GM21390 (cell line): ENCODE measurements around the gene NAGLU.

Experiments
- ATAC-seq: cut with Tn5 transposase; IDR thresholded peaks from one replicate; pipeline ENCODE4 v1.9.1; 2021; ENCODE audit not compliant: unreplicated experiment

NAGLU gene

DNA sequence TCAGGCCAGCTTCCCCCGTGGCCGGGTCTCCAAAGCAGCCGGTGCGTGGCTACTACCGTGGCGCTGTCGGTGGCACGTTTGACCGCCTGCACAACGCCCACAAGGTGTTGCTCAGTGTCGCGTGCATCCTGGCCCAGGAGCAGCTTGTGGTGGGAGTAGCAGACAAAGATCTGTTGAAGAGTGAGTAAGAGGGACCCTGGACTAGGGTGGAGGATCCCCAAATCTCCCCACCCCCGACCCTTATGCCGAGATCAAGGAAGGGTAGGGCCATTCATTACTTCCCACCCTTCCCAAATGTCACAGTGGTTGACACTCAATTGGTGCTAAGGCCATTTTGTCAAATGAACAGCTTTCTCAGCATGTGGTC lies 27.1 kb downstream of the NAGLU start:
- no peak for ATAC-seq

DNA sequence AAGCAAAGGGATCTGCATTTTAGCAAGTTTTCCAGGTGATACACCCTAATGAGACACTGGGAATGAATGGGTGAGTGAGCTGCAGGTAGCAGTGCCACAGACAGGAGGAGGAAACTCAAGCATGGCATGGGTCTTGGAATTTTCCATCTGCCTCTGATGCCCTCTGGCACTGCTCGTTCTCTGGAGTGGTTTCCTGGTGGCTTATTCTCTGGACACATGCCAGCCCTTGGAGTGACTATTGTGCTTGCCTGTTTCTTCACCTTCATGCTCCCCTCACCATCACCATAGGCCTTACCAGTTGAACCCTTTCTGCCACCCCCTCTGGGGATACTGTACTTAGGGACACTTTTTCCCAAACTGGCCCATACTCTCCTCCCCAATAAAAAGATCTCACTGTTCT lies 27.5 kb downstream of the NAGLU start:
- ATAC-seq, result no peak

DNA sequence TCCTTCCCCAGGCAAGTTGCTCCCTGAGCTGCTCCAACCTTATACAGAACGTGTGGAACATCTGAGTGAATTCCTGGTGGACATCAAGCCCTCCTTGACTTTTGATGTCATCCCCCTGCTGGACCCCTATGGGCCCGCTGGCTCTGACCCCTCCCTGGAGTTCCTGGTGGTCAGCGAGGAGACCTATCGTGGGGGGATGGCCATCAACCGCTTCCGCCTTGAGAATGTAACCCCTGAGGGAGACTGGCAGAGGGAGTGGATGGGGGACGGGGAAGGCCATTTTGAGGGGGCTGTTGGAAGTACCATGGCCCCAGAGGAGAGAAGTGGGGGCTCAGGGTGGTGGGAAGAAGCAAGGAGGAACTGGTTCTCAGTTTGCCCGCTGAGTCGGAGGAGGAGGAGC lies 27.9 kb downstream of the NAGLU start:
- ATAC-seq, result no peak

DNA sequence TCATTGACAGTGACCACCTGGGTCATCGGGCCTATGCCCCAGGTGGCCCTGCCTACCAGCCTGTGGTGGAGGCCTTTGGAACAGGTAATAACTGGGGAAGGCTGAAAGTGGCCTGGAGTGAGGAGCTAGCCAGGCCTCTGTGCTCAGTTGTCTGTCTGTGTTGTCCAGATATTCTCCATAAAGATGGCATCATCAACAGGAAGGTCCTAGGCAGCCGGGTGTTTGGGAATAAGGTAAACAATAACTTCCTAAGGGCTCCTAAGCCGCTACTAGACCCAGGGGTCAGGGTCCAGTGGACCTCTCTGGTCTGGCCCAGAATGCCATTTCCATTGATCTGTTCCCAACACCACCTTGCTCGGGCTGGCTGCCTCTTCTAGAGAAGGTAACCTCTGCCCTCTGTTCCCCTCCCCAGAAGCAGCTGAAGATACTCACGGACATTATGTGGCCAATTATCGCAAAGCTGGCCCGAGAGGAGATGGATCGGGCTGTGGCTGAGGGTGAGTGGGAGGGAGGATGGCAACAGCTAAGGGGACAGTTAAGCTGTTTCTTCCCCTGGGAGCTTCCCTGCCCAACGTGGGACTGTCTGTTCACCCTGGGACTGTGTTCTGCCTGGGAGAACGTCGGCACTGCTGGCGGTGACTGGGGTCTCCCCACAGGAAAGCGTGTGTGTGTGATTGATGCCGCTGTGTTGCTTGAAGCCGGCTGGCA lies 28.9 kb downstream of the NAGLU start:
- no peak for ATAC-seq

DNA sequence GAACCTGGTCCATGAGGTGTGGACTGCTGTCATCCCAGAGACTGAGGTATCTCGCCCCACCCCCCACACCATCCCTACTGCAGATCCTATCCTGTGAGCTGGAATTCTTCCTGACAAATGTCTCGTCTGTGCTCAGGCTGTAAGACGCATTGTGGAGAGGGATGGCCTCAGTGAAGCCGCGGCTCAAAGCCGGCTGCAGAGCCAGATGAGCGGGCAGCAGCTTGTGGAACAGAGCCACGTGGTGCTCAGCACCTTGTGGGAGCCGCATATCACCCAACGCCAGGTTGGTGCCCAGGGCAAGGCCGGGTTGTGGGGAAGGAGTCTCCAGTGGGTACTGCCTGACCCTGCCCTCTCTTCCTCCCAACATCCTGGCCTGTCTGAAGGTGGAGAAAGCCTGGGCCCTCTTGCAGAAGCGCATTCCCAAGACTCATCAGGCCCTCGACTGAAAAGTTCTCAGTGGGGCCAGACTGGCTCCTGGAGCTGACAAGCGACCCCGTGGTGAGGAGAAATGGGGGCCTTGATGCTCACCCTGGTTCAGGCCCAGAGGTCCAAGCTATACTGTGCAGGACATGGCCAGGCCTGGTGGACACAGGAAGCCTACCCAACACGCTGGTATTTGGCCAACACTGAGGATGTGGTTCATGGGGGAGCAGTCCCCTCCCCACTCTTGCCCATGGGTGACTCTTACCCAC lies 29.6 kb downstream of the NAGLU start:
- ATAC-seq, result no peak

DNA sequence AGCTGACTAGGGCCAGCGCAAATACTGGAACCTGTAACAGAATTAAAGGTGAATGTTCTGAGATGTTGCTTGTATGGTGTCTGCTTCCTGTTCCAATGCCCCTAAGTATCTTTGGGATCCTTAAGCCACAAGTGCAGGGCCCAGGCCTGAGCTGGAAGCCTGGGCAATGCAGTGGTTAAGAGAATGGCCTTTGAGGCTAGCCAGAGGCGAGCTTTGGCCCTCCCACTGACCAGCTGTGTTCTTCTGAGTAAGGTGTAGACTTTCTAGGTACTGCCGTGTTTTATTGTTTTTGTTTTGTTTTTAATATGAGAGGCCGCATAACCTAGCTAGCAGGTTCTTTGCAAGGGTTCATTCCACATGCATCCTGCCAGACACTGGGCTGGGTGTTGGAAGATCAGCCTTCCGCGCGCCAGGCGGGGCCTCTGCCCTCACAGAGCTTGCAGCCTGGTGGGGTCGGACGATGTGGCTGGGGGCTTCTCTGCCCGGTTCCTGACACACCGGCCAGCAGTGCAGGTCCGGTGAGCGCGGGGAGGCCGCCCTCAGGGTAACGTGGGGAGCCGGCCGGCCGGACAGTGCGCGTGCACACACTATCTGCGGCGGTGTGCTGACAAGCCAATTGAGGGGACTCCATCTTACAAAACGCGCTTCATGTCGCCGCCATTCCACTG lies 30.3 kb downstream of the NAGLU start:
- ATAC-seq, result no peak

DNA sequence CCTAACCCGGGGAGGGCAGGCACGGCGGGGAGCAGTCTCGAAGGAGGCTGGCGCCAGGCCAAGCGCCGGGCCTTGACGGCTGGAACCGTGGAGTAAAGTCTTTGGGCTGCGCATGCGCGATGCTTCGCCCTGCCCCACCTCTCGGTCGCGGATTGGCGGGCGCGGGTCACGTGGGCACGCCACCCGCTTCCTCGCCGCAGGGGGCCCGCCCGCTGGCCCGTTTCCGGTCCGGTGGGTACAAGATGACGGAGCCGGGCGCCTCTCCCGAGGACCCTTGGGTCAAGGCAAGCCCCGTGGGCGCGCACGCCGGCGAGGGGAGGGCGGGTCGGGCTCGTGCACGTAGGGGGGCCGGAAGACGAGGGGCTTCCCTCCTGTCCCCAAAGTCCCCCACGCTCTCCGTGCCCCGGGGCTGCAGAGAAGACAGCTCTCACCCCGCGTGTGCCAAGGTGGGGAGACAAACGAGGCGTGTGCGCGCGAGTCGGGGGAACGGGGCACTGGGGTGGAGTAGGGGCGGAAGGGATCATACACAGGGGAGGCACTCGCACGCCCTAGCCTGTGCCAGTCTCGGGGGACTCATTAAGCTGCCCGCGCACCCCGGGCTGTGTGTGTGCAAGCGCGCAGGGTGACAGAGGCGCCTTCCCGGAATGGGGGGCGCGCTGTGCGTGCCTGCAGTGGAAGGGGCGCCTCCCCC lies 31.0 kb downstream of the NAGLU start, which contains the start of gene MLX:
TSS of gene MLX (plus strand) at position 218 of the 691 bp plus-strand sequence. CDS start at position 243, 25 bp downstream.
- ATAC-seq, result no peak

DNA sequence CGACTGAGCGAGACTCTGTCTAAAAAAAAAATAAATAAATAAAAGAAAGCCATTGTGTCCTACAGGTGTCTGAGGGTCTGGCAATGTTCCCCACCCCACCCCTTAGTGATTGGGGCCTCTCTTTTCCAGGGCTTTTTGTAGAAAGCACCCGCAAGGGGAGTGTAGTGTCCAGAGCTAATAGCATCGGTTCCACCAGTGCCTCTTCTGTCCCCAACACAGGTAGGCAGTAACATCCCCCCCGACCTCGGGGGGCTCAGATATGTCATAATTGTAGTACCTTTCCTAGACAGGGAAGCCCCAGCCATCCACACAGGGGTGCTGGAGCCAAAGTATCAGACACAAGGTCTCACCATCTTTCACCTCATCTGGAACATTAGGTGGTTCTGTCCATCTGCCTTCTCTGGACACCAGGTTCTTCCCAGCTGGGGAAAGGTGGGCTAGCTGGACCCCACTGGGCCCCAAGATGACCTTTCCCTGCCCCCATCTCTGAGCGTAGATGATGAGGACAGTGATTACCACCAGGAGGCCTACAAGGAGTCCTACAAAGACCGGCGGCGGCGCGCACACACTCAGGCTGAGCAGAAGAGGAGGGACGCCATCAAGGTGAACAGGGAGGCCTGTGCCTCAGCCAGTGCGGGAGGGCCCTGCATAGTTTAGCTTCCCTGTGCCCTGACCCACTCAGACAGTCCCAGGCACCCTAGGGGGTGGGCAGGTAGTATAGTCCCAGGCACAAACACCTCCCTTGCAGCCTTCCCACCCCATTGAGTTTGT lies 32.5 kb downstream of the NAGLU start:
- ATAC-seq, result no peak

DNA sequence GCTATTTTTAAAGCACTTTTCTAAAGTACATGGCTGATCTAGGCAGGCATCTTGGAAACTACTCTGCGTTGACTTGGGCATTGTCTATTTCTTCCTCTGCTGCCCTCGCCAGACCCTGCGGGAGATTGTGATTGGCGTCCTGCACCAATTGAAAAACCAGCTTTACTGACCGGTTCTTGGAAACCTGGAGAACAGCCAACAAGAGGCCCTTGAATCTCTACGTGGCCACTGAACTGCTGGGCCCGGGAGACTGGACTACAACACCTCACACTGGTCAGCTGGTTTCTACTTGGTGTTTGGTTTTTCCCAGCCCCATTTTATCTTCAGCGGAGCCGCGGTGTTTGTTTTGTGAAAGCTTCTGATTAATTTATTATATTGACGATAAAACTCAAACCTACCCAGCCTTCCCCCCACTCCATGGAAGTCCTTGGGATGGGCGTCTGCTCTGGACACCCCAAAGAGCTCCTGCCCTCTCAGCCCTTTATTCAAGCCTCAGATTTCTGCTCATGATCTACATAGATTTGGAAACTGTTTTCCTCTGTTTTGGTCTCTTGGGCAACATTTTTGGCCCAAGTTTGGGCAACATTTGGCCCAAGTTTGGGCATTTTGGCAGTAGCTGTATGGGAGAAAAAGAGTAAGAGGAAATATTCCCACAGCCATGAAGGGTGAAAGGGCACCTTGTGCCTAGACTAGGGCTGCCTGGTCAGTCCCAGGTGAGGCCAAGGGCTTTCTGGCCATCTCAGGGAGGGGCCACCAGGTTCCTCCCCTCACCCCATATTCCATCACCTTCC lies 35.6 kb downstream of the NAGLU start:
- ATAC-seq, result no peak

DNA sequence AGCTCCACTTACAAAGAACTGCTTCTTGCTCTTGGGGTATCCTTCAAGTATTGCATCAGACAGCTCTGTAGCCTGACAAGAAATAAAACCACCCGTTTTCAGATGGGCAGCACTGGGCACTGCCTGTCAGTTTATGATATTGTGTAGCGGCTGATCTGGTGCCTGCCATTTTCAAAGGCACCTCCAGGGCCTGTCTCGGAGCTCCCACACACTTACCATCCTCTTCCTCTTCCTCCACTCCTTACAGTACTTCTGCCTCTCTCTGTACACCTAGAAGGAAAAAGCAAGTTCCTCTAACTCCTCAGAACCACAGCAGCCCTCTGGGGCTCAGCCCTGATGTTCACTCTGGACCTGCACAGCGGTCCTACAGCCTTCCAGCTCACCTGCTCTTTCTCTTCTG lies 37.1 kb downstream of the NAGLU start:
- ATAC-seq, result no peak

DNA sequence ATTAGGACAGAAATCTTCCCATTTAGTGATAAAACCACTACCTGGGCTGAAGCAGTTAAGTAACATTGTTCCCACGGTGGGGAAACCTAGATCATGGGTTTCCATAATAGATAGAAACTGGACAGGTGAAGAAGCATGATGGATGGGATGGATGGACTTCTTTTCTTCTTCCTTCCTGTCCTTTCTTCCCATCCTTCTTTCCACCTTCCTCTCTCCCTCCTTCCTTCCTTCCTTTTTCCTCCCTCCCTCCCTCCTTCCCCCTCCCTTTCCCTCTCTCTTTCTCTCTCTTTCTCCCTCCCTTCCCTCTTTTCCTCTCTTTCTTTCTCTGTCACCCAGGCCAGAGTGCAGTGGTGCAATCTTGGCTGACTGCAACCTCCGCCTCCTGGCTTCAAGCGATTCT lies 38.4 kb downstream of the NAGLU start:
- no peak for ATAC-seq

DNA sequence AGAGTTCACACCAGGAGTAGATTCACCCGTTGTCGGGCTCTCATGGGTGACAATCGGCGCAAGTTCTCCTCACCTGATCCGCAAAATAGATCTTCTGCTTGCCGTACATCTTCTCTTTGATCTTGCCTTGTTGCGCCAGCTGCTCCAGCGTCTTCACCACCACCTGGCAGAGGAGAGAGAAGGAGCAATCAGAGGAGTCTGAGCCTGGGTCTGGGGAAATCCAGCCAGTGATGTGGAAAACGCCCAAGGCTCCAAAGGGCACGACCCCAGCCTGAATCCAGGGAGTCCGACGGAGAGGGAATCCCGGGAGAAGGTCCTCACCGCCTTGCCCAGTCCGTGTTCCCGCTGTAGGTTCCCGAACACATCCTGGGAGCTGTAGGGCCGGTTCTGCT lies 41.1 kb downstream of the NAGLU start:
- ATAC-seq, result no peak

DNA sequence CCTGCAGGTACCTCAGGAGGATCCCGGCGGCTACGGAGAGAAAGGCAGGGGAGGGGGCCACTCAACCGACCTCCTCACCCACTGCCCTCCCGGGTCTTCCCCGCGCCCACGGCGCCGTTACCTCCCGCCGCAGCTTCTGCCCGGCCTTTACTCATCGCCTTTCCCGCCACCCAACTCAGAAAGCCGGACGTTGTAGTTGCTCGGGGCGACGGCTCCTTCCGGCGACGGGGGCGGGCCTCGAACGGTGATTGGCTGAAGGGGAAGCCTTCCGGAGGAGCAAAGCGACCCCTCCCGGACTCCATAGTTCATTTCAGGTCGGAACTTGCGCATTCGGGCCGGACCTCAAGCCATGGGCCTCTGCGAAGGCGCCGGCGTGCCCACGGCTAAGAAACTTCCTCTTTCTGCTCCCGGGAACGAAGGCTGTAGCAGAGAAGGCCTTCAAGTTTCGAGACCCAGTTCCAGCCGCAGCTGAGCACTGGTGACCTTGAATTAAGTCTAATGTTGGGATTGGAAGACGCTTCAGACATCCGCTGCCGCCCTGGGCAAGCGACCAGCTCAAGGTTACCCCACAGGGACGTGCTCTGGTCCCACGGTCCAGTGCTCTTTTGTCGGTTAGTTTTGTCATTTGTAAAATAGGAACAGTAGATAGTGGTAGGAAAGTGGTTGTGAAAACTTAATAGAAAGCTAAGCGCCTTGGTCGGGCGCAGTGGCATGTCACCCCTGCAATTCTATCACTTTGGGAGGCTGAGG lies 41.7 kb downstream of the NAGLU start, which contains the start of gene PSMC3IP:
TSS of gene PSMC3IP (minus strand) at position 198 of the 750 bp plus-strand sequence. CDS start at position 155, 43 bp downstream.
- ATAC-seq, result peak; percentile 63

DNA sequence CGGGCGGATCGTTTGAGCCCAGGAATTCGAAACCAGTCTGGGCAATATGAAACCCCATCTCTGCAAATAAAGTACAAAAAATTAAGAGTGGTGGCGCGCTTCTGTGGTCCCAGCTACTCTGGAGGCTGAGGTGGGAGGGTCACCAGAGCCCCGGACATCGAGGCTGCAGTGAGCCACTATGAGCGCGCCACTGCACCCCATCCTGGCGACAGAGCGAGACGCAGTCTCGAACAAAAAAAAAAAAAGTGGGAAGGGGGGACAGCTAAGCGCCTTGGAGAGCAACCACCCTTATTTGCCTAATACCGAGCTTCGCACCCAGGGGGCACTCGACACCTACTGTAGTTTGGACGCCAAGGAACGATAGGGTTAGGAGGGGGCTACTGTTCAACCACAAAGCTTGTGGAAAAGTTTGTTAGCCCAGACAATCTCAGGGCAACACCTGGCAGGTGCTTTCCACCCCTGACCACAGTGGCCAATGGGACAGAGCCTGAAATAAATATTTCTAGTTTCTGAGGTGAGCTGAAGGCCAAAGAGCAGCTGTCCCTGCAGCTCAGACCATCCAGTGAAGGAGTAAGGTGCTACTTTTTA lies 42.3 kb downstream of the NAGLU start:
- ATAC-seq, result peak; percentile 50

DNA sequence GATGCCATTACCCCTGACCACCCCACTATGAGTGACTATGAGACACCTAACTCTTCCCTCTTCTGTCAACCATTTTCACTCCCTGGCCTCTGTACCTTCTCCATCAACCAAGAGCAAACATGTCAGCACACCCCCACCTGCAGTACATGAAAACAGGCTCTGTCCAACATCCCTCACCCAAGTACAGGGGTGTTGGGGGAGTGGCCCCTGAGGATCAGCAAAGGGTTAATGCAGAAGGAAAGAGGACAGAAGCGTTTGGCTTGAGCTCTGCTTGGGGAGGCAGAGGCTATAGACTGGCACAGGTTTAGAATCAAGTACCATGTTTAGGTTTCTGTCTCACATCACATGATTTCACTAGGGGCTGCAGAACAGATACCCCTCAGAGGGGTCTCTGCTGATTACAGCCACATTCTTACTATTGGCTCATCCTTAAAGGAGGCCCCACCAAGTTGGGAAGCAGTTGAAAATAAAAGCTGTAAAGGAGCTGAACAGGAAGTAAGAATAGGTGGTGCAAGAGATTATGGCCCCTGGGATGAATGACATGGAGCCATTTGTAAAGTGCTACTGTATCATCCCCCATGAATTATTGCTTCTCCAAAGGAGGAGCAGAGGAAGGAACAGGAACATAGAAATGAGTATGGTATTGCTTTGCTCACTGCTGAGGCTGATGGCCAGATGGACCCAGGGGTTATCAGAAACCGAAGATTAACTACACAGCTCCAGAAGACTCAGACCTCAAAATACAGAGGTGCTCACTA lies 43.9 kb downstream of the NAGLU start:
- no peak for ATAC-seq

DNA sequence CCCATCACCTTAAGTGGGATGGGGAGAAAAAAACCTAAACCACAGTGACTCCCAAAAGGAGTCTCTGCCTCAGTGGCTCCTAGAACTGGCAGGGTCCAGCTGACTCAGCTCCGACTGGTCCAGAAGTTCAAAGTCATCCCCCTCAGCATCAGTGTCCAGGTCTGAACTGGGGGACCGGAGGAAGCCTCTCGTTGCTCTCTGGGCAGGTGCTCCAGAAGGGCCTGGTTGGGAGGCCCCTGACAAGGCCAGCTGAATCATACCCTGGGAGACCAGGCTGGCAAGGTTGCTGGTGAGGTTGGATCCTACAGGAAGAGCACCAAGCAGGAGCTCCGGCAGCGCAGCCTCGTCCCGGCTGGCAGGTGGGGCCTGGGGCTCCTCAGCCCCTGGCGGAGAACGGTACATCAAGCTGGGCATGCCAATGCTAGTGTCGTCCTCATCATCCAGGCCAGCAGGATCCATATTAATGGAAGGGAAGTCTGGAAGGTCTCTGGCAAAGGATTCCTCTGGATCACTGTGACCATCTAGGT lies 45.8 kb downstream of the NAGLU start:
- ATAC-seq, result no peak

DNA sequence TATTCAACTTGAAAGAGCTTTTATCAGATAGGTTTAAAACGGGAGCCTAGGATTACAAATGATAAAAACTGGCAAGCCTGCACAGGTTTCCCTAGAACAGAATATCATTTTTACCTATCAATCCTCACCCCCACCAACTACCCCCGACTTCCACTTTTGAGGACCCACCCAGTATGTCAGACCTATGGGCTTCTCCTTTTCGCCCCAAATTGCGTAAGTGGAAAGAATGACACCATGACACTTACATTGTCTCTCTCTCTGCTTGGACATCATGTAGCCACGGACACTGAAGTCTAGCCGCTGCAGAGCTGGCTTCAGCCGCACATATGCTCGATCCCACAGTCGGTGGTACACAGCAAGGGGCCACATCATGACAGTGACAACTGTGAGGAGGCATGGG lies 48.8 kb downstream of the NAGLU start:
- no peak for ATAC-seq

DNA sequence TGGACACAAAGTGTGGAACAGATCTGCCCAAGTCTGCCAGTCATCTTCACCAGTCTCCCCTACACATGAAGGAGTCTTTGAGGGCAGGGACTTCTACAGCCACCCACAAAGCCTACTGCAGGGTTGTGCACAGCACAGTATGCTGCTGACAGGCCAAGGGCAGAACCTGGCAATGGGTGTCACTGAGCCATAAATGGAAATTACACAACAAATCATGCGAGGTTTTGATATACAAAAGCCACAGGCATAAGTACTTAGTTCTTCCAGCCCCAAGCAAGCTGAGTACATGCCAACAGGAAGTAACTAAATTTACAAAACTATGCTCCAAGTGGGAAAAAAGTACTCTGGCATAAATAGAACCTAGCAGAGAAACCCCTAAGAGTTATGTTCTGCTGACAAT lies 49.3 kb downstream of the NAGLU start:
- no peak for ATAC-seq
